Activated T-cell treated with anti-CD3 and anti-CD28 coated beads, Interleukin-2, amount 50 U/mL, for 72 hours (primary cell): Measurements from ENCODE around the gene NHLH2. TPM values are rescaled to one million over a fixed set of nuclear protein-coding genes. Genes with fewer than 3 reads are reported as not detected.

Experiments used
- ATAC-seq, 2 donors: fragments of 150-1000 bp; cut with Tn5 transposase; replicated peaks in 1 of 2; 2 replicates each; pipeline ENCODE4 v1.10.0; 2021; ENCODE audit warnings: moderate library complexity in 2 of 2, mild to moderate bottlenecking in 1 of 2
- DNase-seq, 2 donors: peaks; one replicate each; pipeline ENCODE4 v3.0.0; 2021 to 2022; ENCODE audit warnings: mixed read lengths in 1 of 2
- H3K27ac Mint-ChIP-seq: one replicate; pipeline ENCODE4 v1.8.0; 2022; ENCODE audit warnings: mild to moderate bottlenecking, moderate library complexity, mixed read lengths
- H3K27me3 Mint-ChIP-seq: one replicate; pipeline ENCODE4 v1.8.0; 2022; ENCODE audit warnings: low read depth, mixed read lengths
- H3K36me3 Mint-ChIP-seq, 2 donors: one replicate each; pipeline ENCODE4 v1.8.0; 2022; ENCODE audit warnings: mixed read lengths in 2 of 2, mild to moderate bottlenecking in 1 of 2; ENCODE audit not compliant: insufficient read depth in 2 of 2
- H3K4me1 Mint-ChIP-seq: one replicate; pipeline ENCODE4 v1.8.0; 2022; ENCODE audit warnings: low read depth, mixed read lengths
- H3K4me3 Mint-ChIP-seq, 2 donors: one replicate each; pipeline ENCODE4 v1.8.0; 2022; ENCODE audit warnings: mild to moderate bottlenecking in 2 of 2, mixed read lengths in 2 of 2, moderate library complexity in 2 of 2
- H3K9me3 Mint-ChIP-seq, 2 donors: one replicate each; pipeline ENCODE4 v1.8.0; 2022; ENCODE audit warnings: mixed read lengths in 2 of 2
- total RNA-seq, 2 donors: library from RNA; stranded (reverse); gene quantifications; one replicate each; pipeline ENCODE4 v1.2.3, GENCODE V29; 2022

NHLH2 gene
- total RNA-seq = under 1 TPM in 1 of 2 donors, not detected in 1; 0.10 TPM

GRCh38 chr1:115840605-115841460 lies at the start of gene NHLH2:
Gene NHLH2 (minus strand): TSS chr1:115841126. CDS start chr1:115838372, 2,754 bp downstream.
- ATAC-seq = no peak
- peak within 1 kb of the TSS; percentile 70 to 93 for H3K4me3 Mint-ChIP-seq
- no peak within 1 kb of the TSS for H3K27ac Mint-ChIP-seq

GRCh38 chr1:115890580-115890979 lies 49.7 kb upstream of the NHLH2 start:
- ATAC-seq (no peak), DNase-seq (no peak)
- Mint-ChIP-seq H3K36me3 (no peaks in the 10 kb centered on the region), H3K4me1 (no peaks in the 10 kb centered on the region), H3K9me3 (no peaks in the 10 kb centered on the region), H3K27me3 (peaks cover 14% of the 10 kb centered on the region), H3K4me3 (no peak overlapping the region), H3K27ac (peak overlapping the region; percentile 68)

More at GRCh38 chr1:115840605-115841460, at the start of gene NHLH2:
- H3K9me3 Mint-ChIP-seq = peaks cover 0 to 2% of the 10 kb centered on the region in 2 donors
- no peak for DNase-seq
- peaks cover 16% of the 10 kb centered on the region for H3K4me1 Mint-ChIP-seq
- peaks cover 51% of the 10 kb centered on the region for H3K27me3 Mint-ChIP-seq
- H3K36me3 Mint-ChIP-seq = no peaks in the 10 kb centered on the region

- Mint-ChIP-seq H3K4me1 (no peaks in the 10 kb centered on the region), H3K27ac (no peak overlapping the region), H3K36me3 (no peaks in the 10 kb centered on the region), H3K9me3 (no peaks in the 10 kb centered on the region), H3K27me3 (peaks cover 14% of the 10 kb centered on the region), H3K4me3 (no peak overlapping the region)
- ATAC-seq (no peak), DNase-seq (no peak)
Measured at GRCh38 chr1:115888976-115889375, 48.0 kb upstream of the NHLH2 start.

- ATAC-seq = no peak
- Mint-ChIP-seq H3K9me3 (no peaks in the 10 kb centered on the region), H3K36me3 (no peaks in the 10 kb centered on the region)
Measured at GRCh38 chr1:115882913-115883902, 42.3 kb upstream of the NHLH2 start.

GRCh38 chr1:115880981-115881672 lies 40.2 kb upstream of the NHLH2 start:
- DNase-seq (no peak), ATAC-seq (no peak)
- Mint-ChIP-seq H3K27ac (no peak overlapping the region), H3K4me1 (no peaks in the 10 kb centered on the region), H3K36me3 (no peaks in the 10 kb centered on the region), H3K9me3 (no peaks in the 10 kb centered on the region), H3K27me3 (peaks cover 24% of the 10 kb centered on the region), H3K4me3 (no peak overlapping the region)

More at GRCh38 chr1:115882913-115883902, 42.3 kb upstream of the NHLH2 start:
- Mint-ChIP-seq H3K27me3 (peaks cover 32% of the 10 kb centered on the region), H3K27ac (no peak overlapping the region), H3K4me1 (no peaks in the 10 kb centered on the region), H3K4me3 (no peak overlapping the region)
- DNase-seq = no peak

- DNase-seq (no peak), ATAC-seq (no peak)
- peaks cover 24% of the 10 kb centered on the region for H3K27me3 Mint-ChIP-seq
- no peaks in the 10 kb centered on the region for H3K4me1 Mint-ChIP-seq
- no peak overlapping the region for H3K4me3 Mint-ChIP-seq
- H3K27ac Mint-ChIP-seq = no peak overlapping the region
- no peaks in the 10 kb centered on the region for H3K36me3 Mint-ChIP-seq
- H3K9me3 Mint-ChIP-seq = no peaks in the 10 kb centered on the region
Measured at GRCh38 chr1:115879977-115880376, 39.1 kb upstream of the NHLH2 start.

GRCh38 chr1:115877511-115877910 lies 36.6 kb upstream of the NHLH2 start:
- ATAC-seq = no peak

GRCh38 chr1:115874904-115875303 lies 34.0 kb upstream of the NHLH2 start:
- DNase-seq (no peak), ATAC-seq (no peak)
- no peaks in the 10 kb centered on the region for H3K36me3 Mint-ChIP-seq
- no peaks in the 10 kb centered on the region for H3K4me1 Mint-ChIP-seq
- no peaks in the 10 kb centered on the region for H3K9me3 Mint-ChIP-seq
- H3K4me3 Mint-ChIP-seq = no peak overlapping the region
- H3K27me3 Mint-ChIP-seq = peaks cover 37% of the 10 kb centered on the region
- H3K27ac Mint-ChIP-seq = no peak overlapping the region

More at GRCh38 chr1:115877511-115877910, 36.6 kb upstream of the NHLH2 start:
- no peaks in the 10 kb centered on the region for H3K36me3 Mint-ChIP-seq
- no peaks in the 10 kb centered on the region for H3K4me1 Mint-ChIP-seq
- H3K4me3 Mint-ChIP-seq = no peak overlapping the region
- peaks cover 35% of the 10 kb centered on the region for H3K27me3 Mint-ChIP-seq
- H3K27ac Mint-ChIP-seq = no peak overlapping the region
- H3K9me3 Mint-ChIP-seq = no peaks in the 10 kb centered on the region
- no peak for DNase-seq

- ATAC-seq = no peak
- DNase-seq = no peak
- Mint-ChIP-seq H3K9me3 (no peaks in the 10 kb centered on the region), H3K36me3 (no peaks in the 10 kb centered on the region), H3K4me3 (no peak overlapping the region), H3K27ac (no peak overlapping the region), H3K27me3 (peaks cover 37% of the 10 kb centered on the region), H3K4me1 (no peaks in the 10 kb centered on the region)
Measured at GRCh38 chr1:115874497-115874896, 33.6 kb upstream of the NHLH2 start.

GRCh38 chr1:115873184-115873583 lies 32.3 kb upstream of the NHLH2 start:
- Mint-ChIP-seq H3K4me3 (no peak overlapping the region), H3K27ac (no peak overlapping the region), H3K36me3 (no peaks in the 10 kb centered on the region), H3K9me3 (no peaks in the 10 kb centered on the region), H3K4me1 (no peaks in the 10 kb centered on the region), H3K27me3 (peaks cover 31% of the 10 kb centered on the region)
- no peak for DNase-seq
- no peak for ATAC-seq

- no peak for DNase-seq
- no peak overlapping the region for H3K27ac Mint-ChIP-seq
- no peaks in the 10 kb centered on the region for H3K36me3 Mint-ChIP-seq
- H3K4me3 Mint-ChIP-seq = no peak overlapping the region
- H3K27me3 Mint-ChIP-seq = peaks cover 27% of the 10 kb centered on the region
- no peak for ATAC-seq
- no peaks in the 10 kb centered on the region for H3K9me3 Mint-ChIP-seq
- H3K4me1 Mint-ChIP-seq = no peaks in the 10 kb centered on the region
Measured at GRCh38 chr1:115869064-115869463, 28.1 kb upstream of the NHLH2 start.

GRCh38 chr1:115867216-115867615 lies 26.3 kb upstream of the NHLH2 start:
- no peak for DNase-seq
- H3K4me1 Mint-ChIP-seq = no peaks in the 10 kb centered on the region
- H3K27ac Mint-ChIP-seq = no peak overlapping the region
- ATAC-seq = no peak
- H3K9me3 Mint-ChIP-seq = no peaks in the 10 kb centered on the region
- H3K27me3 Mint-ChIP-seq = peaks cover 29% of the 10 kb centered on the region
- no peaks in the 10 kb centered on the region for H3K36me3 Mint-ChIP-seq
- H3K4me3 Mint-ChIP-seq = no peak overlapping the region
